Umbilical cord (tissue), 2 donors: ENCODE data around the gene WDFY3. TPM values are rescaled to one million over a fixed set of nuclear protein-coding genes. Genes with fewer than 3 reads are reported as not detected.

ENCODE experiments used
- DNase-seq: peaks from one replicate; pipeline ENCODE4 v3.0.0-alpha.2; 2015; ENCODE audit warnings: low spot score
- total RNA-seq: library from RNA; depleted of rRNA; stranded (reverse); fragments of >200 nt; gene quantifications from one replicate; pipeline ENCODE4 v1.2.3, GENCODE V29; 2014; ENCODE audit warnings: low replicate concordance; ENCODE audit not compliant: insufficient read depth

The WDFY3 gene
- total RNA-seq, 1 donor from 2014 or later: 74.9 TPM

- DNase-seq: no peak
Measured at GRCh38 chr4:84626673-84627072, 339.8 kb downstream of the WDFY3 start.

DNA sequence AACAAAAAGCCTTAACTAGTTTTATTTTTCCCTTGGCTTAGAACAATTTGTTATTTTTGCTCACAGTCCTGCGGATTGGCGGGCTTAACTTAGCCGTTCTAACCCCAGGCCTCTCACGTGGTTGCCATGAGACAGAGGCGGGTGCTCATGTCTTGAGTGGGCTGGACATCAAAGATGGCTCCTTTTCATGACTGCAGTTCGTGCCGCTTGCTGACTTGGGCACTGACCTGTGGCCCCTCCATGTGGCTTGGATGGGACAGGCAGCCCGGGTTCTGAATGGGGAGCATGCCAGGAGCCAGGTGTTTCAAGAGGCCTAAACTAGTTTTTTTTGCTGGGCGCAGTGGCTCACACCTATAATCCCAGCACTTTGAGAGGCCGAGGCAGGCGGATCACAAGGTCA lies 342.8 kb downstream of the WDFY3 start:
- no peak for DNase-seq

DNA sequence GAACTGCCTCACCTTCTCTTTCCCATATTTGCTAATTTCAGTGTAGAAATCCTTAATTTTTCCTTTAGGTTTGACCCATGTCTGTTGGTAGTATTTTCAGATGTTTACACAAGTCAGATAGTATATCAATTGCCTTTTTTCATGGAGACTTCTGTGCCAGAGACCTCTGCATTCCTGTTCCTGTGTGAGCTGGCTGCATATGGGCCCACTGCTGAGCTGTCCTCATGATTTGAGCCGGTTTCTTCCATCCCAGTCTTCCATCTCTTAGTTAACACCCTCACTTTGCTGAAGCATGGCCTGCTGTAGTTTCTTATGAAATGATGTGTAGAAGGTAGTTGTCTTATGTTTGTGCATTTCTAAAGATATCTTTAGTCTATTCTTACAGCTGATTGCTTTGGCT lies 343.5 kb downstream of the WDFY3 start:
- no peak for DNase-seq
